Stimulated activated CD4-positive, alpha-beta T cell treated with anti-CD3 and anti-CD28 coated beads, Interleukin-15, amount 100 ng/mL, for 24 hours (primary cell): ENCODE results near the gene EXOC3.
A peak's percentile ranks its signal among the peaks of the same experiment; 100 is the strongest.
"Not testable (repeated sequence)": the region's sequence is repeated elsewhere in the genome, so short reads cannot be mapped to it uniquely, and the experiment has no call there.

ENCODE experiments used
- DNase-seq: peaks from one replicate; pipeline ENCODE4 v3.0.0-alpha.2; 2020

The EXOC3 gene

DNA sequence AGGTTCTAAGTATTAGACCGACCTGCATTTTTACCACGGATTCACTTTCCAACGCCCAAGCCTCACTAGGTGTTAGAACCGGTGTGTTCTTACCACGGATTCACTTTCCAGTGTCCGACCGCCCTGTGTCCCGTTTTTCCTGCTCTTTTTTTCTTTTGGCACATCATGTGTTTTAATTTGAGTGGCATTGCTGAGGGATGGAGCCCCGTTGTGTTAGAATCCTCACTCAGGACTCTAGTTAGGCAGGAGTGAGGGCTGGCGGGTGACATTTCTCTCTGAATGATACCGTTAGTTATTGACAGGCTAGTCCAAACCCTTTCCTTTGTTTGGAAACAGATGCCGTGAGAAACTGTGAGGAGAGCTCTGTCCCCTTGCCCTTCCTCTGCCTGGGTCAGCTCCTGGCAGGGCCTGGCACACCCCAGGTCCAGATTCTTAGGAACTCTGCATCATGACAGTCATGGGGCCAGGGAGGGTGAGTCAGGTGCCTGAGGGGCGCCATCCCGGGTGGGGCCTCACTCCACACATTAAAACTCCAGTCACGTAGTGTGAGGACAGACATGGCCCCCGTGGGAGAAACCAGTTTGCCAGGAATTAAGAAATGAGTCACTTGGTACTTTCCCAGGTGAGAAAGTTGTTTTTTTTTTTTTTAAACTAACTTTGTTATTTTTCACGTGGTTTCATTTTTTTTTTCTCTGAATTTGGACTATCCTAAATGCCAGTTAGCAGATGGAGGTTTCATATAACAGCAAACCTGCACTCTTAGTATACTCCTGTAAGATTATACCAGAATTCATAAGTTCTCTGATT lies 15.8 kb downstream of the EXOC3 start:
- DNase-seq = peak; percentile 84

DNA sequence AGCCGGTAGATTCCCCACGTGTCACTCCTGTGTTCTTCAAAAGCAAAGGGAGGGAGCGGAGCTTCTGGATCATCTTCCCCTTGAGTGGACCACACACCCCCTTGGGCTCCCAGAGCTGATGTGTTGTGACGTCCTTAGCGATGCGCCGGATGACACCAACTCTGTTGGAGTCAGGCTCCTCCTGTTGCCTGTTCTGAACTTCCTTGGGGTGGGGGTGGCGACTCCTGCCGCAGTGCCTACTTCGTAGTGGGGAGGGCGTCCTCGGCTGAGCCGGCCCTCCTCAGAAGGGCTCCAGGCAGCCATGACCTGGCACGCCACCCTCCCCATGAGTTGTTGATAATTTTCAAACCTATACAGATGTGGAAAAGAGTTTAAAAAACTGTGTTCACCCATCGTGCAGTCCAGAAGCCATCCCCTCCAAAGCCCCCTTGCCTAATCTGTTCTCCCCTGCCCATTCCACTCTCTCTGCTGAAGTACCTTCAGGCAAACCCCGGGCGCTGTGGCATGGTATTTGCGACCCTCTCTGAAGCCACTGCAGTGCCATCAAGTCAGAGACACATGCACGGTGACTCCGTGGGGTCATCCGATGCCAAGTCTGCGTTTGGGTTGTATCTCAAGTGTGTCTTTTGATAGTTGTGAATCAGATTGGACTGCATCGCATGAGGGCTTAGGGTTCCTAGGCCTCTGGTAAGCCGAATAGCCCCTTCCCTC lies 16.7 kb downstream of the EXOC3 start:
- DNase-seq = no peak

DNA sequence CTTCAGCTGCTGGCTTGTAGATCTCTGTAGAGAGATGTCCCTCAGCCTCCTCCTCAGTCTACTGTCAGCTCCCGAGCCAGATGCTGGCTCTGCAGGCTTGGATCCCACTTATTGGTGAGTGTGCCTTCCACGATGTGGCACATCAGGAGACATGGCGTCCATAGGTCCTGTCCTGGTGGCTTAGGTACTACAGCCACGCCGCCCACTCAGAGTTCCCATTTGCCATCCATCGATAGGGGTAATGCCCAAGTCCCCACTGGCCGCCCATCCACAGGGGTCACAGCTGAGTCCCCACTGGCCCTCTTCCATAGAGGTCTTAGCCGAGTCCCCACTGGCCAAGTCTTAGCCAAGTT lies 17.3 kb downstream of the EXOC3 start:
- no peak for DNase-seq

- DNase-seq = no peak
These were observed 19.1 kb downstream of the EXOC3 start for GRCh38 chr5:462051-462481.

DNA sequence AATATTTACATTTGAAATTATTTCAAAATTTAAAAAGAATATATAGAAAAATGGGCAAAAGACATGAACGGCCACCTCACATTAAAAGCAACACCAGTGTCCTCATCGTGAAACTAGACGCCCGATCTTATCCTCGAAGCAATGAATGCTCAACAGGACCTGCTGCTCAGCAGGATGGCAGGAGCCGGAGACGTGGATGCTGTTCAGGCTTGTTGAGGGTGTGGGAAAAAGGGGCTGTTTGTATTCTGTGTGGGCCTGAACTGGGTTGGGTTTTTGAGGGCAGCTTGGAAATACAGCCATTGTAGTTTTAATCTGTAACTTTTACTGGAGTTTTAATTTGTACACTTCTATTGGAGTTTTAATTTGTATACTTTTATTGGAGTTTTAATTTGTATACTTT lies 20.3 kb downstream of the EXOC3 start:
- no peak for DNase-seq

GRCh38 chr5:463952-464351 lies 21.0 kb downstream of the EXOC3 start:
- DNase-seq = peak; percentile 78

DNA sequence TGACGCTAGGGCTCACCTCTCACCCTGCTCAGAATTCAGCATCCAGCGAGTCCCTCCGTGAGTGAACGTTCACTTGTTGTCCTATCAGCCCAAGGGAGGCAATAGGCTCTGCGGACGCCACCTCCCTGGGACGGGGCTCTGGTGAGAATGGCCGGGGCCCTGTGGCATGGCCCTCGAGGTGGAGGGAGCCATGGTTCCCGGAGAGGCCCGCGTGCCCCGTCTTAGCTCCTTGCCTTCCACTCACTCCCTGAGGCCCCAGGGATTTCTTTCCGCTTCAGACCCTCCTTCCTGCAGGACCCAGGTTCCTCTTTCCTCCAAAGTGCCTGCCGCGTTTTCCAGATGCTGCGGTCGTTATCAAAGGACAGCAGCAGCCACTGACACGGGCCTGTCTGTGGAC lies 21.5 kb downstream of the EXOC3 start:
- DNase-seq = no peak

GRCh38 chr5:464843-465590 lies 22.0 kb downstream of the EXOC3 start:
- no peak for DNase-seq

- DNase-seq = no peak
These were observed 22.8 kb downstream of the EXOC3 start for GRCh38 chr5:465591-466403.

DNA sequence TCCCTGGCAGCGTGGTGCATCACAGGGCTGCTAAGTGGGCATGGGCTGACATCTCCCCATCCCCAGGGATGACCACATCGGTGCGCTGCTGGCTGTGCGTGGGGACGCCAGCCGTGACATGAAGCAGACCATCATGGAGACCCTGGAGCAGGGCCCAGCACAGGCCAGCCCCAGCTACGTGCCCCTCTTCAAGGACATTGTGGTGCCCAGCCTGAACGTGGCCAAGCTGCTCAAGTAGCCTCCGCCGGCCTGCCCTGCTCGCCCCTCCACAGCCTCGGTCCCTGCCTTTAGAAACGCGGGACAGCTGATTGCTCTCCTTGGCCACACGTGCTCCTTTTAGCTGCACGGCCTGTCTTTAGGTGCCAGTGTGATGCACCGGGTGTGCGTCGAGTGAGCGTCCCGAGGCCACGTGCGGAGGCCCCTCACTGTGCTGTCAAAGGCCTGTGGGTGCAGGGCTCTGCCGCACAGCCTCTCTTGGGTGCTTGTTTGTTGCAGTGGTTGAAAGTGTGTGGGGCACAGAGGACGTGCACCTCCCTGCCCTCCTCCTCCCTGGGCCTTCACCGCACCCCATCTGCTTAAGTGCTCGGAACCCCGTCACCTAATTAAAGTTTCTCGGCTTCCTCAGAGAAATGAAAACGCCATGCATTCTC lies 23.8 kb downstream of the EXOC3 start:
- DNase-seq = no peak

DNA sequence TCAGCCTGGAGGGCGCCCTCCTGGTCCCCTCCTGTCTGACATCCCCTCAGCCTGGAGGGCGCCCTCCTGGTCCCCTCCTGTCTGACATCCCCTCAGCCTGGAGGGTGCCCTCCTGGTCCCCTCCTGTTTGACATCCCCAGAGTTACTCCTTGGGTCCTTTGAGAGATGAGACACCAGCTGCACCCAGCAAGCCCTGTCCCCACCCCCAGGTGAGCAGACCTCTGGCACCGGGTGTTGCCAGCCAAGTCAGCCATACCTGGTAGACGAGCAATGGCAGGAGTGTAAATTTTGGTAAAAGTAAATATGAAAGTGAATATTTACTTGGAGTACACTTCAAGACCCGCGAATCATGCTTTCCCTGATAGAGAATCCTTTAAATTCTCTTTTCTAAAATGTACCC lies 25.4 kb downstream of the EXOC3 start:
- DNase-seq = no peak

GRCh38 chr5:469752-470483 lies 26.9 kb downstream of the EXOC3 start:
- no peak for DNase-seq

- no peak for DNase-seq
These were observed 28.2 kb downstream of the EXOC3 start for GRCh38 chr5:470961-471749.

GRCh38 chr5:471750-472058 lies 28.7 kb downstream of the EXOC3 start:
- no peak for DNase-seq

DNA sequence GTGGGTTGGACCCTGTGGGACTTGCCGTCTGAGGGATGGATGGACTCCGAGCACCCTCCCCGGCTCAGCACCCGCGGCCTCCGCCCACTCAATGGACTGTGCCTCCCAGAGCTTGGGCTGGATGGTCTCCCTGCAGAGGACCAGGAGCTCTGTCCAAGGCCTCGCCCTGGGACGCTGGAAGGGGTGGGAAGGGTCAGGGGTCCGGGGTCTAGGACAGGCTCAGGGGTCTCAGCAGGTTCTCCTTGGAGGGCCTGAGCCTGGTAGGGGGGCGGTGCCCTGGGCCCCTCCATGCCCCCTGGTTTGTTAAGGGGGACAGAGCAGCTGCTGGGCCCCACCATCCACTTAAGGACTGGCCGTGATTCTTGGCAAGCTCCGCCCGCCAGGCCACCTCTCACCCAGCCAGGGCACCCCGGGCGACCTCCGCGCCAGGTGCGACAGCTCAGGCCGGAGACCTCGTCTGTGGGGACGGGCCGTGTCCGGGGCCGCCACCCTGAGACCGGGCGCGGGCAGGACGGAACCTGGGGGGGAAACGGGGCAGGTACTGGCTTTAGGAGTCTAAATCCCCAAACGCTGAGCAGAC lies 29.2 kb downstream of the EXOC3 start:
- peak; percentile 41 for DNase-seq

- DNase-seq = peak; percentile 93
These were observed 29.9 kb downstream of the EXOC3 start for GRCh38 chr5:472656-473550.

GRCh38 chr5:473551-474192 lies 30.7 kb downstream of the EXOC3 start:
- peak; percentile 49 for DNase-seq

GRCh38 chr5:474232-474839 lies 31.4 kb downstream of the EXOC3 start:
- not testable (repeated sequence) for DNase-seq
